Endodermal cell (in vitro differentiated cells): ENCODE data around the gene ZCCHC17. TPM values are rescaled to one million over a fixed set of nuclear protein-coding genes. Genes with fewer than 3 reads are reported as not detected.

ENCODE experiments used
- DNase-seq: peaks from one replicate; pipeline ENCODE4 v3.0.0-alpha.2; 2017
- H3K27ac ChIP-seq: 2 replicates; pipeline ENCODE4 v1.5.1; 2013; ENCODE audit warnings: mild to moderate bottlenecking, low read depth, low read length, moderate library complexity
- H3K27me3 ChIP-seq: 2 replicates; pipeline ENCODE4 v1.6.1; 2013; ENCODE audit warnings: mild to moderate bottlenecking, low read length, moderate library complexity; ENCODE audit not compliant: insufficient read depth, control insufficient read depth, poor library complexity, severe bottlenecking
- H3K36me3 ChIP-seq: 2 replicates; pipeline ENCODE4 v1.7.0; 2013; ENCODE audit warnings: mild to moderate bottlenecking, low read length, moderate library complexity; ENCODE audit not compliant: control insufficient read depth, insufficient read depth
- H3K4me1 ChIP-seq: one replicate; pipeline ENCODE4 v1.7.0; 2013; ENCODE audit warnings: low read length; ENCODE audit not compliant: control insufficient read depth, insufficient read depth
- H3K4me3 ChIP-seq: 2 replicates; pipeline ENCODE4 v1.5.1; 2013; ENCODE audit warnings: mild to moderate bottlenecking, low read length, moderate library complexity
- H3K9ac ChIP-seq: 2 replicates; pipeline ENCODE4 v1.6.1; 2013; ENCODE audit warnings: mild to moderate bottlenecking, low read length, moderate library complexity; ENCODE audit not compliant: poor library complexity, severe bottlenecking; ENCODE audit errors: extremely low read depth
- H3K9me3 ChIP-seq: 2 replicates; pipeline ENCODE4 v1.6.1; 2013; ENCODE audit warnings: mild to moderate bottlenecking, low read length, moderate library complexity; ENCODE audit not compliant: control insufficient read depth
- H3K27ac Mint-ChIP-seq: 2 replicates; pipeline ENCODE4 v1.8.0; 2020; ENCODE audit warnings: mixed read lengths
- H3K27me3 Mint-ChIP-seq: 2 replicates; pipeline ENCODE4 v1.8.0; 2021; ENCODE audit warnings: mild to moderate bottlenecking, mixed read lengths; ENCODE audit not compliant: insufficient read depth
- H3K36me3 Mint-ChIP-seq: 2 replicates; pipeline ENCODE4 v1.8.0; 2020; ENCODE audit warnings: low read depth, mixed read lengths
- H3K4me1 Mint-ChIP-seq: 2 replicates; pipeline ENCODE4 v1.8.0; 2020; ENCODE audit warnings: mixed read lengths
- H3K4me3 Mint-ChIP-seq: 2 replicates; pipeline ENCODE4 v1.8.0; 2020; ENCODE audit warnings: mild to moderate bottlenecking, moderate library complexity, mixed read lengths
- H3K9me3 Mint-ChIP-seq: 2 replicates; pipeline ENCODE4 v1.8.0; 2020; ENCODE audit warnings: mild to moderate bottlenecking, mixed read lengths
- WGBS, 2 experiments: methylation state at CpG; one replicate each; pipeline versions ENCODE4 v1.1.5 to v1.1.7; 2013; ENCODE audit warnings: missing lambda C conversion rate in 2 of 2, mixed read lengths in 1 of 2; ENCODE audit not compliant: insufficient coverage in 1 of 2, insufficient read length in 1 of 2; 5-methylcytosine and 5-hydroxymethylcytosine counted together
- total RNA-seq, 2 donors: library from RNA; stranded (reverse); fragmentation: NEBNext Ultra II Directional in 1 of 2; extraction: Animal tissue kit (Norgen Biotek cat#: 25700) in 1 of 2; gene quantifications; 2 replicates in 1 of 2; 3 replicates in 1 of 2; pipeline ENCODE4 v1.2.1, GENCODE V29; 2021
- TF ChIP-seq, protein P1 (sequence below): fragments of 200-600 bp; sonication (generic); conservative IDR thresholded peaks from 2 replicates; pipeline ENCODE4 v1.5.0; 2021; ENCODE audit warnings: antibody characterized with exemption, mild to moderate bottlenecking

ZCCHC17 gene
- total RNA-seq, 2 donors from 2014 or later, result 47.6 to 53.8 TPM

- TF ChIP-seq, protein P1, sequence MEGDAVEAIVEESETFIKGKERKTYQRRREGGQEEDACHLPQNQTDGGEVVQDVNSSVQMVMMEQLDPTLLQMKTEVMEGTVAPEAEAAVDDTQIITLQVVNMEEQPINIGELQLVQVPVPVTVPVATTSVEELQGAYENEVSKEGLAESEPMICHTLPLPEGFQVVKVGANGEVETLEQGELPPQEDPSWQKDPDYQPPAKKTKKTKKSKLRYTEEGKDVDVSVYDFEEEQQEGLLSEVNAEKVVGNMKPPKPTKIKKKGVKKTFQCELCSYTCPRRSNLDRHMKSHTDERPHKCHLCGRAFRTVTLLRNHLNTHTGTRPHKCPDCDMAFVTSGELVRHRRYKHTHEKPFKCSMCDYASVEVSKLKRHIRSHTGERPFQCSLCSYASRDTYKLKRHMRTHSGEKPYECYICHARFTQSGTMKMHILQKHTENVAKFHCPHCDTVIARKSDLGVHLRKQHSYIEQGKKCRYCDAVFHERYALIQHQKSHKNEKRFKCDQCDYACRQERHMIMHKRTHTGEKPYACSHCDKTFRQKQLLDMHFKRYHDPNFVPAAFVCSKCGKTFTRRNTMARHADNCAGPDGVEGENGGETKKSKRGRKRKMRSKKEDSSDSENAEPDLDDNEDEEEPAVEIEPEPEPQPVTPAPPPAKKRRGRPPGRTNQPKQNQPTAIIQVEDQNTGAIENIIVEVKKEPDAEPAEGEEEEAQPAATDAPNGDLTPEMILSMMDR, result no peak
- no peaks in the 10 kb centered on the region for H3K9me3 ChIP-seq
- Mint-ChIP-seq H3K4me3 (no peak overlapping the region), H3K27ac (no peak overlapping the region), H3K9me3 (no peaks in the 10 kb centered on the region), H3K4me1 (no peaks in the 10 kb centered on the region), H3K27me3 (no peaks in the 10 kb centered on the region), H3K36me3 (peaks cover 40% of the 10 kb centered on the region)
- no peak overlapping the region for H3K27ac ChIP-seq
- 88 to 90% methylated on average over 1 of the region's 1 CpG for WGBS, 2 experiments
- DNase-seq, result no peak
- H3K36me3 ChIP-seq, result peaks cover 53% of the 10 kb centered on the region
- no peak overlapping the region for H3K9ac ChIP-seq
- no peaks in the 10 kb centered on the region for H3K27me3 ChIP-seq
- no peak overlapping the region for H3K4me3 ChIP-seq
- H3K4me1 ChIP-seq, result no peaks in the 10 kb centered on the region
These were observed 39.6 kb upstream of the ZCCHC17 start for GRCh38 chr1:31257213-31257612.

- Mint-ChIP-seq H3K4me3 (no peak overlapping the region), H3K4me1 (no peaks in the 10 kb centered on the region), H3K36me3 (peaks cover 46% of the 10 kb centered on the region), H3K9me3 (no peaks in the 10 kb centered on the region), H3K27ac (no peak overlapping the region), H3K27me3 (no peaks in the 10 kb centered on the region)
- 95 to 100% methylated on average over 1 of the region's 1 CpG for WGBS, 2 experiments
- Histone ChIP-seq H3K27me3 (no peaks in the 10 kb centered on the region), H3K36me3 (peaks cover 66% of the 10 kb centered on the region), H3K4me3 (no peak overlapping the region), H3K4me1 (no peaks in the 10 kb centered on the region), H3K9ac (no peak overlapping the region), H3K27ac (no peak overlapping the region), H3K9me3 (no peaks in the 10 kb centered on the region)
- DNase-seq, result no peak
- TF ChIP-seq, protein P1, result no peak
These were observed 38.3 kb upstream of the ZCCHC17 start for GRCh38 chr1:31258581-31258980.

- Histone ChIP-seq H3K27me3 (no peaks in the 10 kb centered on the region), H3K4me1 (no peaks in the 10 kb centered on the region), H3K27ac (no peak overlapping the region), H3K9me3 (no peaks in the 10 kb centered on the region), H3K4me3 (no peak overlapping the region), H3K36me3 (peaks cover 77% of the 10 kb centered on the region), H3K9ac (no peak overlapping the region)
- Mint-ChIP-seq H3K4me1 (no peaks in the 10 kb centered on the region), H3K27ac (no peak overlapping the region), H3K27me3 (no peaks in the 10 kb centered on the region), H3K4me3 (no peak overlapping the region), H3K9me3 (no peaks in the 10 kb centered on the region), H3K36me3 (peaks cover 56% of the 10 kb centered on the region)
- TF ChIP-seq, protein P1, result no peak
- 94 to 100% methylated on average over 2 to 3 of the region's 3 CpGs for WGBS, 2 experiments
- no peak for DNase-seq
These were observed 37.1 kb upstream of the ZCCHC17 start for GRCh38 chr1:31259746-31260145.
